GM23248 (cell line): ENCODE data around the gene NFX1.

Experiments
- EZH2 ChIP-seq: fragments of 200-600 bp; sonication (generic); IDR thresholded peaks from 2 replicates; pipeline ENCODE4 v1.6.1; 2018; ENCODE audit warnings: antibody characterized with exemption, mild to moderate bottlenecking; ENCODE audit not compliant: insufficient read depth, poor library complexity, severe bottlenecking
- EZH2phosphoT487 ChIP-seq: fragments of 200-600 bp; sonication (generic); IDR thresholded peaks from 2 replicates; pipeline ENCODE4 v1.6.1; 2018; ENCODE audit warnings: antibody characterized with exemption, moderate library complexity, mild to moderate bottlenecking, low read depth; ENCODE audit not compliant: insufficient read depth

DNA sequence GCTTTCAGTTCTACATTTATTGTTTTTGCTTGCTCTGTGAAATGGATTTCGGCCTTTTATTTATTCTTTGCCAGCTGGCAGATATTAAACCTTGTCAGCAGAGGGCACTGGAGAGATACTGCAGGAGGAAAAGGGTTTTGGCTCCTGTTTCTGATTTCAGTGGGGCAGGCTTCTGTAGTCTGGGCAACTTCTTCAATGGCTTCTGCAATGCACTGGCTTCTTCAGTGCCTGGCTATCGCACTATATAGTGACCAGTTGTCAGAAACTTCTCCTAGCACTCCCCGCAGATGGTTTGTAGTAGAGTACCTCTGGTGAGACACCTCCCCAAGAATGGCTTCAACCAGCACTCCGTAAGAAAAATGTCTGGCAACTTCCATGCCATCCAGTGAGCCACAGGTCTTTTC is 3.2 kb upstream of the NFX1 start:
- TF ChIP-seq EZH2phosphoT487 (no peak), EZH2 (no peak)
